Neuronal stem cell (in vitro differentiated cells): ENCODE results near the gene LYG1.
"Not testable (repeated sequence)": the region's sequence is repeated elsewhere in the genome, so short reads cannot be mapped to it uniquely, and the experiment has no call there.

Experiments used
- DNase-seq: peaks from one replicate; pipeline ENCODE4 v3.0.0-alpha.2; 2013; ENCODE audit warnings: low spot score
- H2AFZ ChIP-seq: one replicate; pipeline ENCODE4 v1.6.1; 2013; ENCODE audit warnings: mild to moderate bottlenecking, low read length, inconsistent platforms
- H2AK5ac ChIP-seq: 2 replicates; pipeline ENCODE4 v1.6.1; 2013; ENCODE audit warnings: low read depth, mild to moderate bottlenecking, inconsistent platforms, low read length, moderate library complexity, mixed read lengths
- H2BK120ac ChIP-seq: 2 replicates; pipeline ENCODE4 v1.6.1; 2013; ENCODE audit warnings: low read depth, mild to moderate bottlenecking, inconsistent platforms, low read length, moderate library complexity, mixed read lengths
- H2BK12ac ChIP-seq: one replicate; pipeline ENCODE4 v1.6.1; 2013; ENCODE audit warnings: low read length, inconsistent platforms
- H2BK15ac ChIP-seq: 2 replicates; pipeline ENCODE4 v1.6.1; 2013; ENCODE audit warnings: mild to moderate bottlenecking, low read length, inconsistent platforms, mixed read lengths
- H2BK5ac ChIP-seq: one replicate; pipeline ENCODE4 v1.6.1; 2013; ENCODE audit warnings: inconsistent platforms, mild to moderate bottlenecking, low read length, moderate library complexity
- H3K14ac ChIP-seq: one replicate; pipeline ENCODE4 v1.6.1; 2013; ENCODE audit warnings: low read length, inconsistent platforms
- H3K18ac ChIP-seq: 2 replicates; pipeline ENCODE4 v1.6.1; 2013; ENCODE audit warnings: low read length, inconsistent platforms
- H3K23ac ChIP-seq: 2 replicates; pipeline ENCODE4 v1.6.1; 2013; ENCODE audit warnings: low read depth, mild to moderate bottlenecking, mixed read lengths, low read length, inconsistent platforms; ENCODE audit not compliant: poor library complexity
- H3K27ac ChIP-seq: replicated peaks from 3 replicates; pipeline ENCODE4 v1.5.1; 2013; ENCODE audit warnings: low read length, inconsistent platforms
- H3K27me3 ChIP-seq, 3 experiments: 2 replicates each; pipeline ENCODE4 v1.6.1; 2013; ENCODE audit warnings: low read length in 3 of 3, mild to moderate bottlenecking in 2 of 3, inconsistent platforms in 1 of 3, low read depth in 1 of 3, mixed read lengths in 1 of 3, moderate library complexity in 1 of 3; ENCODE audit not compliant: control insufficient read depth in 3 of 3, insufficient read depth in 3 of 3
- H3K36me3 ChIP-seq, 2 donors: replicated peaks in 1 of 2; 2 replicates each; pipeline ENCODE4 v1.6.1; 2013; ENCODE audit warnings: low read length in 2 of 2; ENCODE audit not compliant: control insufficient read depth in 2 of 2, insufficient read depth in 2 of 2
- H3K4ac ChIP-seq: 2 replicates; pipeline ENCODE4 v1.6.1; 2013; ENCODE audit warnings: inconsistent platforms, mild to moderate bottlenecking, low read length, moderate library complexity
- H3K4me1 ChIP-seq, 2 donors: 1 replicate in 1 of 2; 2 replicates in 1 of 2; pipeline ENCODE4 v1.6.1; 2013; ENCODE audit warnings: low read length in 2 of 2, low read depth in 1 of 2; ENCODE audit not compliant: control insufficient read depth in 2 of 2, insufficient read depth in 1 of 2
- H3K4me2 ChIP-seq: one replicate; pipeline ENCODE4 v1.6.1; 2013; ENCODE audit warnings: mild to moderate bottlenecking, low read length, inconsistent platforms; ENCODE audit not compliant: insufficient read depth, poor library complexity, severe bottlenecking
- H3K4me3 ChIP-seq, 2 donors: 2 replicates each; pipeline ENCODE4 v1.5.1; 2013; ENCODE audit warnings: low read length in 2 of 2, mild to moderate bottlenecking in 2 of 2, inconsistent platforms in 1 of 2, moderate library complexity in 1 of 2
- H3K79me1 ChIP-seq: one replicate; pipeline ENCODE4 v1.6.1; 2013; ENCODE audit warnings: low read depth, mild to moderate bottlenecking, inconsistent platforms, low read length, moderate library complexity
- H3K9ac ChIP-seq: one replicate; pipeline ENCODE4 v1.6.1; 2013; ENCODE audit warnings: mild to moderate bottlenecking, low read depth, low read length, inconsistent platforms; ENCODE audit not compliant: poor library complexity
- H3K9me3 ChIP-seq, 2 donors: replicated peaks in 1 of 2; 2 replicates each; pipeline versions ENCODE3 to v1.6.1; 2013; ENCODE audit warnings: low read length in 2 of 2, mild to moderate bottlenecking in 2 of 2, inconsistent platforms in 1 of 2, low read depth in 1 of 2, mixed read lengths in 1 of 2, moderate library complexity in 1 of 2; ENCODE audit not compliant: control insufficient read depth in 2 of 2, insufficient read depth in 1 of 2
- H4K8ac ChIP-seq: one replicate; pipeline ENCODE4 v1.6.1; 2013; ENCODE audit warnings: low read depth, mild to moderate bottlenecking, inconsistent platforms, low read length, moderate library complexity
- H4K91ac ChIP-seq: one replicate; pipeline ENCODE4 v1.6.1; 2013; ENCODE audit warnings: low read length, low read depth, mild to moderate bottlenecking, inconsistent platforms; ENCODE audit not compliant: poor library complexity
- WGBS, 2 donors: extraction: QIAGEN DNeasy Blood & Tissue Kit; methylation state at CpG; one replicate each; pipeline ENCODE4 v1.1.7; 2013; ENCODE audit warnings: missing lambda C conversion rate in 2 of 2, mixed read lengths in 1 of 2; ENCODE audit not compliant: insufficient read length in 2 of 2, insufficient replicate concordance in 1 of 2; ENCODE audit errors: extremely low coverage in 2 of 2; 5-methylcytosine and 5-hydroxymethylcytosine counted together

LYG1 gene

DNA sequence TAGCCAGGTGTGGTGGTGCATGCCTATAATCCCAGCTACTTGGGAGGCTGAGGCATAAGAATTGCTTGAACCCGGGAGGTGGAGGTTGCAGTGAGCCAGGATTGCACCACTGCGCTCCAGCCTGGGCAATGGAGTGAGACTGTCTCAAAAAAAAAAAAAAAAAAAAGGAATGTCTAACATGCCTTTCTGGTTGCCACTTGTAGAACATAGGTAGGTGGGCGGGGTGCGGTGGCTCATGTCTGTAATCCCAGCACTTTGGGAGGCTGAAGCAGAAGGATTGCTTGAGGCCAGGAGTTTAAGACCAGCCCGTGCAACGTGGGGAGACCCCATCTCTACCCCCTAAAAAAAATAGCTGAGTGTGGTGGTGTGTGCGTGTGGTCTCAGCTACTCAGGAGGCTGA is 44.4 kb upstream of the LYG1 start:
- H3K36me3 ChIP-seq, H3K4me2 ChIP-seq, H3K79me1 ChIP-seq, H2BK5ac ChIP-seq, H3K23ac ChIP-seq, H3K27me3 ChIP-seq, H2AK5ac ChIP-seq, H3K4me3 ChIP-seq, H4K91ac ChIP-seq, H3K18ac ChIP-seq, DNase-seq, H3K9me3 ChIP-seq, H2AFZ ChIP-seq, H2BK12ac ChIP-seq, H3K9ac ChIP-seq, H3K14ac ChIP-seq, H2BK15ac ChIP-seq, H4K8ac ChIP-seq, H3K4me1 ChIP-seq, H3K27ac ChIP-seq, H3K4ac ChIP-seq, H2BK120ac ChIP-seq: not testable (repeated sequence)
- WGBS, 2 donors, result no CpG with 5 or more reads among the region's 7 CpGs

DNA sequence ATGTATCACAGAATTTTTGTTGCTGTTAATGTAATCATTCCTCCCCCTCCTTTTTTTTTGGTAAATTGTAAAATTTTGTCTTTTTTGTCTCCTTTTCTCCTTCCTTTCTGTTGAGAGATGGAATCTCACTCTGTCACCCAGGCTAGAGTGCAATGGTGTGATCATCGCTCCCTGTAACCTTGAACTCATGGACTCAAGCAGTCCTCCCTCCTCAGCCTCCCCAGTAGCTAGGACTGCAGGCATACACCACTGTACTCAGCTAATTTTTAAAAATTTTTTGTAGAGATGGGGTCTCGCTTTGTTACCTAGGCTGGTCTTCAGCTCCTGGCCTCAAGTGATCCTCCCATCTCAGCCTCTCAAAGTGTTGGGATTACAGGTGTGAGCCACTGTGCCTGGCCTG is 41.5 kb upstream of the LYG1 start:
- no peaks in the 10 kb centered on the region for H3K9me3 ChIP-seq
- no CpG with 5 or more reads among the region's 2 CpGs for WGBS, 2 donors
- peaks cover 3 to 4% of the 10 kb centered on the region in 2 donors for H3K4me1 ChIP-seq
- H3K27ac ChIP-seq, result no peak overlapping the region
- H2BK120ac ChIP-seq, result no peak overlapping the region
- no peak overlapping the region for H4K91ac ChIP-seq
- H2AK5ac ChIP-seq, result no peak overlapping the region
- H3K23ac ChIP-seq, result no peak overlapping the region
- no peak overlapping the region for H4K8ac ChIP-seq
- H3K9ac ChIP-seq, result no peak overlapping the region
- H2BK12ac ChIP-seq, result no peak overlapping the region
- no peak overlapping the region for H2BK5ac ChIP-seq
- H3K4me2 ChIP-seq, result no peak overlapping the region
- no peak overlapping the region for H3K14ac ChIP-seq
- DNase-seq, result no peak
- H3K36me3 ChIP-seq, result peaks cover 0 to 2% of the 10 kb centered on the region in 2 donors
- no peak overlapping the region for H2AFZ ChIP-seq
- peaks cover 2% of the 10 kb centered on the region for H3K79me1 ChIP-seq
- no peak overlapping the region for H3K4ac ChIP-seq
- no peak overlapping the region for H3K4me3 ChIP-seq
- H3K18ac ChIP-seq, result no peak overlapping the region
- H3K27me3 ChIP-seq, result no peaks in the 10 kb centered on the region
- no peak overlapping the region for H2BK15ac ChIP-seq

DNA sequence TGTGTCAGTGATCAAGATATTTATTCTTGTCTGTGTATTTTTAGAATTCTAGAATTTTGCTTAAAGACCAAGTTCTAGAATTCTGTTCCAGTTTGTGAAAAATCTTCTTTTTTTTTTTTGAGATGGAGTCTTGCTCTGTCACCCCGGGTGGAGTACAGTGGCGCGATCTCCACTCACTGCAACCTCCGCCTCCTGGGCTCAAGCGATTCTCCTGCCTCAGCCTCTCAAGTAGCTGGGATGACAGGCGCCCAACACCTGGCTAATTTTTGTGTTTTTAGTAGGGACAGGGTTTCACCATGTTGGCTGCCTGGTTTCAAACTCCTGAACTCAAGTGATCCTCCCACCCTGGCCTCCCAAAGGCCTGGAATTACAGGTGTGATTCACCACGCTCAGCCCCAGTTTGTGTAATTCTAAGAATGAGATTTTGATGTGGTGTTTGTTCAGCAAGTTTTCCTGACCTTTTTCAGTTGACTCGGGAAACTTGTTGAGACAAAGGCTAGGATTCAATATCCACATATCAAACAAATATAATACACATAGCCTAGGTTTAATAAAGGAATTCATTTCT is 39.8 kb upstream of the LYG1 start:
- no peak overlapping the region for H4K8ac ChIP-seq
- no peak overlapping the region for H3K4me3 ChIP-seq
- H2AK5ac ChIP-seq, result no peak overlapping the region
- peaks cover 6% of the 10 kb centered on the region for H3K79me1 ChIP-seq
- peaks cover 0 to 2% of the 10 kb centered on the region in 2 donors for H3K36me3 ChIP-seq
- no peak overlapping the region for H3K9ac ChIP-seq
- H3K27ac ChIP-seq, result no peak overlapping the region
- H2BK120ac ChIP-seq, result no peak overlapping the region
- no CpG with 5 or more reads among the region's 8 CpGs for WGBS, 2 donors
- no peak overlapping the region for H3K4me2 ChIP-seq
- H3K4ac ChIP-seq, result no peak overlapping the region
- no peaks in the 10 kb centered on the region for H3K27me3 ChIP-seq
- H3K14ac ChIP-seq, result no peak overlapping the region
- no peak overlapping the region for H2BK5ac ChIP-seq
- no peak for DNase-seq
- no peak overlapping the region for H2AFZ ChIP-seq
- no peak overlapping the region for H3K18ac ChIP-seq
- no peak overlapping the region for H2BK12ac ChIP-seq
- H3K4me1 ChIP-seq, result peaks cover 3 to 4% of the 10 kb centered on the region in 2 donors
- no peak overlapping the region for H2BK15ac ChIP-seq
- H4K91ac ChIP-seq, result no peak overlapping the region
- no peaks in the 10 kb centered on the region for H3K9me3 ChIP-seq
- H3K23ac ChIP-seq, result no peak overlapping the region

DNA sequence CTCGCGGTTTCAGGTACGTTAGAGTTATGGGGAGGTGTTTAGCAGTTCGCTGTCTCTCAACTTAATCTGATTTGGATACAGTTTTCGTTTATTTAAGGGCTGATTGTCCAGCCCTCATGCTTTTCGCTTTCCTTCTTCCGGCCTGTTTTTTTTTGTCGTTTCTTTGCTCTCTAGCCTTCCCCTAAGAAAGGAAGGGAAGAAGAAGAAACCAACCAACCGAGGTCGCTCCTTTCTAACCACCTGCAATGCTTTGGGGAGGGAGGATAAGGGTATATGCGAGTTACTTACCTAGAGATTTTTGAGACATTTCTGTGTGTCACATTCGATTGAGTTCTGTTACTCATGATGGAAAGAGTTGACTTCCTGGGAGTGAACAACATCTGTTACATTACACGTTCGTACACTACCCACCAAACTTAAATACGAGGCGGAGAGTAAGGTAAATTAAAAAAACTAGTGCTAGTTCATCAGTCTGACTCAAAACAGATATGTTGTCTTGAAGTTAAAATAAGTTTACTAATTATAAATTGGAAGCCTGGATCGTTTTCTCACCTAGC is 37.1 kb upstream of the LYG1 start:
- H3K18ac ChIP-seq, result no peak overlapping the region
- no peak overlapping the region for H3K14ac ChIP-seq
- H2BK5ac ChIP-seq, result no peak overlapping the region
- H2AFZ ChIP-seq, result peak overlapping the region; percentile 94
- no peak overlapping the region for H2AK5ac ChIP-seq
- peak; percentile 1 for DNase-seq
- H2BK12ac ChIP-seq, result peak overlapping the region; percentile 30
- H3K9ac ChIP-seq, result peak overlapping the region; percentile 94
- H3K27ac ChIP-seq, result no peak overlapping the region
- H3K36me3 ChIP-seq, result peaks cover 0 to 6% of the 10 kb centered on the region in 2 donors
- no peak overlapping the region for H4K8ac ChIP-seq
- no peak overlapping the region for H2BK120ac ChIP-seq
- H3K27me3 ChIP-seq, result no peaks in the 10 kb centered on the region
- peaks cover 7 to 8% of the 10 kb centered on the region in 2 donors for H3K4me1 ChIP-seq
- H3K79me1 ChIP-seq, result peaks cover 6% of the 10 kb centered on the region
- no peak overlapping the region for H2BK15ac ChIP-seq
- H3K4me2 ChIP-seq, result peak overlapping the region; percentile 68
- no peak overlapping the region for H3K4ac ChIP-seq
- no peak overlapping the region for H3K23ac ChIP-seq
- WGBS, 2 donors, result no CpG with 5 or more reads among the region's 17 CpGs
- H3K9me3 ChIP-seq, result no peaks in the 10 kb centered on the region
- H4K91ac ChIP-seq, result no peak overlapping the region
- peak overlapping the region; percentile 72 to 99 for H3K4me3 ChIP-seq
